MCF 10A (cell line): Measurements from ENCODE around the gene LRRC75B. TPM values are rescaled to one million over a fixed set of nuclear protein-coding genes. Genes with fewer than 3 reads are reported as not detected.

Experiments used
- BruUV-seq: library from RNA; stranded (reverse); fragments of 400-500 nt; replicated peaks from 2 replicates; lab custom pipeline; 2021; lab: Mats Ljungman, UMichigan
- CTCF ChIA-PET: fragments of 300-600 bp; sonication (Branson Sonifier 250); formaldehyde crosslinking; extraction: SDS; loops from one replicate; lab custom pipeline; 2021; ENCODE audit warnings: antibody characterized with exemption, inconsistent platforms; lab: Yijun Ruan, JAX
- POLR2A ChIA-PET: fragments of 300-600, 350-650 bp; sonication (Branson Sonifier 250); formaldehyde crosslinking; extraction: SDS; loops from one replicate; lab custom pipeline; 2020; ENCODE audit warnings: antibody characterized with exemption, inconsistent platforms; lab: Yijun Ruan, JAX
- DNase-seq: peaks from one replicate; pipeline ENCODE4 v3.0.0-alpha.2; 2018; ENCODE audit not compliant: unreplicated experiment
- H3K27ac Mint-ChIP-seq: one replicate; pipeline ENCODE4 v1.8.0; 2022; ENCODE audit warnings: mild to moderate bottlenecking, low read depth, mixed read lengths; ENCODE audit not compliant: unreplicated experiment
- H3K27me3 Mint-ChIP-seq: one replicate; pipeline ENCODE4 v1.8.0; 2022; ENCODE audit warnings: mixed read lengths; ENCODE audit not compliant: insufficient read depth, unreplicated experiment
- H3K36me3 Mint-ChIP-seq: one replicate; pipeline ENCODE4 v1.8.0; 2022; ENCODE audit warnings: mild to moderate bottlenecking, moderate library complexity, mixed read lengths; ENCODE audit not compliant: insufficient read depth, unreplicated experiment
- H3K4me1 Mint-ChIP-seq: one replicate; pipeline ENCODE4 v1.8.0; 2022; ENCODE audit warnings: mixed read lengths; ENCODE audit not compliant: insufficient read depth, unreplicated experiment
- H3K4me3 Mint-ChIP-seq: one replicate; pipeline ENCODE4 v1.8.0; 2022; ENCODE audit warnings: mild to moderate bottlenecking, moderate library complexity, mixed read lengths; ENCODE audit not compliant: unreplicated experiment
- H3K9me3 Mint-ChIP-seq: one replicate; pipeline ENCODE4 v1.8.0; 2022; ENCODE audit warnings: mixed read lengths; ENCODE audit not compliant: unreplicated experiment
- intact Hi-C: fragments of 100-400 bp; cut with micrococcal nuclease; formaldehyde crosslinking; loops from 2 replicates; pipeline ENCODE4 v1.14.1; 2022
- total RNA-seq: library from RNA; stranded (reverse); gene quantifications from 2 replicates; pipeline ENCODE4 v1.2.3, GENCODE V29; 2022
- TF ChIP-seq, protein P1 (sequence below): fragments of 200-600 bp; IDR thresholded peaks from one replicate; pipeline ENCODE4 v1.8.0; 2022; ENCODE audit warnings: antibody characterized with exemption, mild to moderate bottlenecking; ENCODE audit not compliant: unreplicated experiment

The LRRC75B gene
- total RNA-seq, 1 experiment from 2014 or later = 2.6 TPM

DNA sequence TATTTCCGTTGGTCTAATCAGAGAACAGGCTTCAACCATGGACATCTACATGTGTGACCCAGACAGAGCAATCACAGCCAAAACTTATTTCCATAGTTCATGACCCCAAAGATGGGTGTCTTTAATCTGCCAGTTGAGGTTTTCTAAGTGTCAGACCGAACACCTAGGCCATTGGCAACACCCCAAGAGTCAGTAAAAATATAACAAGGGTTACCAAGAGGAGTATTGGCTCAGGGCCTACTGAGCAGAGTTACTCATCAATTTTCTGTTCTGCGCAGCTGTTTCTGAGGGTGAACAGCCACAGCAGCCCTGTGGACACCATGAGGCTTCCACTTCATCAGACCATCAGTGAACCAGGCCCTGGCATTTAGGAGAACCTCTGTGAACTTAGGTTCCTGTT lies 56.8 kb downstream of the LRRC75B start:
- intact Hi-C loops = no loop called here
- Mint-ChIP-seq H3K4me3 (no peak overlapping the region), H3K9me3 (no peaks in the 10 kb centered on the region), H3K27ac (no peak overlapping the region), H3K27me3 (no peaks in the 10 kb centered on the region), H3K36me3 (peaks cover 18% of the 10 kb centered on the region), H3K4me1 (no peaks in the 10 kb centered on the region)
- BruUV-seq = no TSS peak
- ChIA-PET POLR2A (interaction anchor here (0.6 kb wide), 1 partner anchor 44 kb away, joined by 3 read pairs; no protein-coding TSS in a partner anchor), CTCF (interaction anchor here (0.7 kb wide), 2 partner anchors 9 to 19 kb away, joined by 3 read pairs; no protein-coding TSS in a partner anchor)
- TF ChIP-seq, protein P1, sequence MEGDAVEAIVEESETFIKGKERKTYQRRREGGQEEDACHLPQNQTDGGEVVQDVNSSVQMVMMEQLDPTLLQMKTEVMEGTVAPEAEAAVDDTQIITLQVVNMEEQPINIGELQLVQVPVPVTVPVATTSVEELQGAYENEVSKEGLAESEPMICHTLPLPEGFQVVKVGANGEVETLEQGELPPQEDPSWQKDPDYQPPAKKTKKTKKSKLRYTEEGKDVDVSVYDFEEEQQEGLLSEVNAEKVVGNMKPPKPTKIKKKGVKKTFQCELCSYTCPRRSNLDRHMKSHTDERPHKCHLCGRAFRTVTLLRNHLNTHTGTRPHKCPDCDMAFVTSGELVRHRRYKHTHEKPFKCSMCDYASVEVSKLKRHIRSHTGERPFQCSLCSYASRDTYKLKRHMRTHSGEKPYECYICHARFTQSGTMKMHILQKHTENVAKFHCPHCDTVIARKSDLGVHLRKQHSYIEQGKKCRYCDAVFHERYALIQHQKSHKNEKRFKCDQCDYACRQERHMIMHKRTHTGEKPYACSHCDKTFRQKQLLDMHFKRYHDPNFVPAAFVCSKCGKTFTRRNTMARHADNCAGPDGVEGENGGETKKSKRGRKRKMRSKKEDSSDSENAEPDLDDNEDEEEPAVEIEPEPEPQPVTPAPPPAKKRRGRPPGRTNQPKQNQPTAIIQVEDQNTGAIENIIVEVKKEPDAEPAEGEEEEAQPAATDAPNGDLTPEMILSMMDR = no peak
- DNase-seq = peak; percentile 5

Other genes with a start within 250 kb of the LRRC75B start
- 0.96 and 1.4 TPM in 2 replicates for gene ADORA2A, start 165.5 kb downstream of the LRRC75B start, total RNA-seq
- not detected in 2 replicates for gene UPB1, start 97.7 kb downstream of the LRRC75B start, total RNA-seq
- gene GUCD1, start 37.9 kb downstream of the LRRC75B start, total RNA-seq = 47.0 and 48.4 TPM in 2 replicates
- gene SNRPD3, start 37.1 kb downstream of the LRRC75B start, total RNA-seq = 90.9 and 94.6 TPM in 2 replicates
- 0.63 and 0.76 TPM in 2 replicates for gene GGT1, start 10.1 kb upstream of the LRRC75B start, total RNA-seq
- not detected in 2 replicates for gene PIWIL3, start 181.6 kb upstream of the LRRC75B start, total RNA-seq
- 0.10 and 0.14 TPM in 2 replicates for gene SGSM1, start 213.1 kb upstream of the LRRC75B start, total RNA-seq